Colonic mucosa (tissue), 4 donors: ENCODE data around the gene UTP18. TPM values are rescaled to one million over a fixed set of nuclear protein-coding genes. Genes with fewer than 3 reads are reported as not detected.
A peak's percentile ranks its signal among the peaks of the same experiment; 100 is the strongest.

ENCODE experiments used
- DNase-seq: peaks from one replicate; pipeline ENCODE4 v3.0.0-alpha.2; 2020
- H3K27ac ChIP-seq: fragments of 200-600 bp; one replicate; pipeline ENCODE4 v1.8.0; 2021
- H3K27me3 ChIP-seq: fragments of 200-600 bp; one replicate; pipeline ENCODE4 v1.8.0; 2021
- H3K36me3 ChIP-seq: fragments of 200-600 bp; one replicate; pipeline ENCODE4 v1.8.0; 2021
- H3K4me1 ChIP-seq: fragments of 200-600 bp; one replicate; pipeline ENCODE4 v1.8.0; 2021; ENCODE audit warnings: mild to moderate bottlenecking
- H3K4me3 ChIP-seq: fragments of 200-600 bp; one replicate; pipeline ENCODE4 v1.8.0; 2021
- H3K9ac ChIP-seq, 2 donors: one replicate each; pipeline ENCODE4 v1.7.0; 2013; ENCODE audit warnings: control low read depth in 2 of 2, low read depth in 2 of 2, low read length in 2 of 2
- H3K9me3 ChIP-seq: fragments of 200-600 bp; one replicate; pipeline ENCODE4 v1.8.0; 2021
- CTCF ChIP-seq: fragments of 200-600 bp; IDR thresholded peaks from one replicate; pipeline ENCODE4 v1.8.0; 2022; ENCODE audit warnings: antibody characterized with exemption, mild to moderate bottlenecking
- intact Hi-C: fragments of 100-400 bp; cut with DNase I; formaldehyde crosslinking; loops from one replicate; pipeline ENCODE4 v1.14.1; 2022
- total RNA-seq, 2 donors: library from RNA; stranded (reverse); fragmentation: NEBNext Ultra II Directional in 1 of 2; extraction: Animal tissue kit (Norgen Biotek cat#: 25700) in 1 of 2; gene quantifications; one replicate each; pipeline ENCODE4 v1.2.1, GENCODE V29; 2021
- donor health status: healthy.
- donor health status: DM: no; HTN: no; CAD: no.
- donor health status: DM: no; HTN: no; CAD: no.

The UTP18 gene
- total RNA-seq, 2 donors from 2014 or later = 20.0 to 30.9 TPM

GRCh38 chr17:51251010-51251409 is 9.3 kb upstream of the UTP18 start:
- intact Hi-C loops = loop anchor here (10.0 kb wide), 1 partner anchor 76 kb away; no protein-coding TSS in a partner anchor
- DNase-seq = no peak
- Histone ChIP-seq H3K4me1 (peaks cover 3% of the 10 kb centered on the region), H3K27ac (no peak overlapping the region), H3K27me3 (no peaks in the 10 kb centered on the region), H3K36me3 (no peaks in the 10 kb centered on the region), H3K9me3 (no peaks in the 10 kb centered on the region), H3K9ac (no peak overlapping the region), H3K4me3 (no peak overlapping the region)
- no peak for TF ChIP-seq CTCF

- no peak overlapping the region for H3K9ac ChIP-seq
- no peak for TF ChIP-seq CTCF
- no peak for DNase-seq
- intact Hi-C loops = loop anchor here (10.0 kb wide), 1 partner anchor 81 kb away; no protein-coding TSS in a partner anchor
- H3K4me3 ChIP-seq = no peak overlapping the region
- peaks cover 12% of the 10 kb centered on the region for H3K4me1 ChIP-seq
- H3K36me3 ChIP-seq = no peaks in the 10 kb centered on the region
- H3K27me3 ChIP-seq = no peaks in the 10 kb centered on the region
- no peaks in the 10 kb centered on the region for H3K9me3 ChIP-seq
- H3K27ac ChIP-seq = no peak overlapping the region
These were observed 4.7 kb upstream of the UTP18 start for GRCh38 chr17:51255673-51256072.

GRCh38 chr17:51256101-51256500 is 4.2 kb upstream of the UTP18 start:
- no peak overlapping the region for H3K9ac ChIP-seq
- TF ChIP-seq CTCF = no peak
- peaks cover 12% of the 10 kb centered on the region for H3K4me1 ChIP-seq

GRCh38 chr17:51257150-51258081 is 2.9 kb upstream of the UTP18 start:
- no peak for TF ChIP-seq CTCF
- peaks cover 18% of the 10 kb centered on the region for H3K4me1 ChIP-seq
- no peak overlapping the region for H3K4me3 ChIP-seq
- intact Hi-C loops = loop anchor here (10.0 kb wide), 1 partner anchor 83 kb away; no protein-coding TSS in a partner anchor
- no peak overlapping the region for H3K9ac ChIP-seq
- no peaks in the 10 kb centered on the region for H3K36me3 ChIP-seq
- H3K9me3 ChIP-seq = no peaks in the 10 kb centered on the region
- no peaks in the 10 kb centered on the region for H3K27me3 ChIP-seq
- no peak for DNase-seq
- H3K27ac ChIP-seq = no peak overlapping the region

More at GRCh38 chr17:51256101-51256500, 4.2 kb upstream of the UTP18 start:
- Histone ChIP-seq H3K4me3 (no peak overlapping the region), H3K27ac (no peak overlapping the region), H3K9me3 (no peaks in the 10 kb centered on the region), H3K27me3 (no peaks in the 10 kb centered on the region), H3K36me3 (no peaks in the 10 kb centered on the region)
- no peak for DNase-seq
- intact Hi-C loops = loop anchor here (10.0 kb wide), 1 partner anchor 81 kb away; no protein-coding TSS in a partner anchor

GRCh38 chr17:51258756-51259563 is 1.4 kb upstream of the UTP18 start:
- H3K36me3 ChIP-seq = no peaks in the 10 kb centered on the region
- peak overlapping the region; percentile 68 to 93 for H3K9ac ChIP-seq
- H3K4me1 ChIP-seq = peaks cover 18% of the 10 kb centered on the region
- no peaks in the 10 kb centered on the region for H3K27me3 ChIP-seq
- H3K27ac ChIP-seq = no peak overlapping the region
- H3K9me3 ChIP-seq = no peaks in the 10 kb centered on the region
- peak; percentile 55 for DNase-seq
- H3K4me3 ChIP-seq = peak overlapping the region; percentile 54
- no peak for TF ChIP-seq CTCF
- intact Hi-C loops = loop anchor here (10.0 kb wide), 1 partner anchor 84 kb away; no protein-coding TSS in a partner anchor
